HCT116 (cell line): Measurements from ENCODE around the gene PANK3. TPM values are rescaled to one million over a fixed set of nuclear protein-coding genes. Genes with fewer than 3 reads are reported as not detected.
"Not testable (repeated sequence)": the region's sequence is repeated elsewhere in the genome, so short reads cannot be mapped to it uniquely, and the experiment has no call there.

ENCODE experiments used
- ATAC-seq: fragments of 200-7000 bp; cut with Tn5 transposase; 2 replicates; pipeline ENCODE4 v1.9.1; 2020; ENCODE audit warnings: mild to moderate bottlenecking, moderate library complexity
- BruUV-seq: library from RNA; stranded (reverse); fragments of 400-500 nt; replicated peaks from 2 replicates; lab custom pipeline; 2021; lab: Mats Ljungman, UMichigan
- CTCF ChIA-PET: fragments of 300-600 bp; sonication (Branson Sonifier 250); formaldehyde crosslinking; loops from one replicate; lab custom pipeline; 2021; ENCODE audit warnings: antibody characterized with exemption; lab: Charles Lee
- POLR2A ChIA-PET: fragments of 300-600, 350-600 bp; sonication (Branson Sonifier 250); formaldehyde crosslinking; loops from one replicate; lab custom pipeline; 2021; ENCODE audit warnings: antibody characterized with exemption; lab: Charles Lee
- RAD21 ChIA-PET, 2 experiments: fragments of 300-600 bp; sonication (Branson Sonifier 250); formaldehyde crosslinking; loops; one replicate each; lab custom pipeline; 2023; ENCODE audit warnings: low total read pairs in 2 of 2; ENCODE audit not compliant: uncharacterized antibody in 2 of 2, unreplicated experiment in 2 of 2, low non-redundant PET in 1 of 2; lab: Charles Lee
- DNase-seq: peaks from one replicate; pipeline ENCODE4 v3.0.0-alpha.2; 2010; ENCODE audit warnings: low read depth, low spot score
- H2AFZ ChIP-seq: fragments of 200-600 bp; shearing (Covaris generic), sonication (generic); 2 replicates; pipeline ENCODE4 v1.6.1; 2017; ENCODE audit warnings: low read depth, mixed run types, mixed read lengths, antibody characterized with exemption, low read length; ENCODE audit not compliant: poor library complexity, severe bottlenecking
- H3K27ac ChIP-seq: 2 replicates; pipeline ENCODE4 v1.5.1; 2012; ENCODE audit warnings: low read depth, low read length
- H3K27me3 ChIP-seq: fragments of 200-600 bp; sonication (generic); 2 replicates; pipeline ENCODE4 v1.6.1; 2016; ENCODE audit warnings: mixed run types, low read length, mixed read lengths; ENCODE audit not compliant: insufficient read depth
- H3K36me3 ChIP-seq, 2 experiments: fragments of 200-500 bp in 1 of 2; fragments of 200-600 bp in 1 of 2; sonication (Bioruptor generic) in 1 of 2; sonication (generic) in 1 of 2; 2 replicates each; pipeline versions ENCODE4 v1.5.1 to v1.6.1; 2014 to 2016; ENCODE audit warnings: low read length in 2 of 2, inconsistent platforms in 1 of 2, mixed read lengths in 1 of 2, mixed run types in 1 of 2; ENCODE audit not compliant: insufficient read depth in 2 of 2, control insufficient read depth in 1 of 2
- H3K4me1 ChIP-seq, 2 experiments: fragments of 200-600 bp in 1 of 2; sonication (generic) in 1 of 2; 2 replicates each; pipeline versions ENCODE4 v1.5.1 to v1.6.1; 2012 to 2017; ENCODE audit warnings: low read length in 2 of 2, inconsistent platforms in 1 of 2, mild to moderate bottlenecking in 1 of 2, mixed read lengths in 1 of 2, mixed run types in 1 of 2, moderate library complexity in 1 of 2; ENCODE audit not compliant: insufficient read depth in 2 of 2, control insufficient read depth in 1 of 2
- H3K4me2 ChIP-seq: fragments of 200-600 bp; sonication (generic); 2 replicates; pipeline ENCODE4 v1.6.1; 2017; ENCODE audit warnings: mixed run types, low read length, mixed read lengths
- H3K4me3 ChIP-seq, 2 experiments: fragments of 200-600 bp in 1 of 2; sonication (generic) in 1 of 2; replicated peaks in 1 of 2; 2 replicates each; pipeline ENCODE4 v1.5.1; 2011 to 2016; ENCODE audit warnings: low read length in 2 of 2, control low read depth in 1 of 2, low read depth in 1 of 2, mild to moderate bottlenecking in 1 of 2, mixed read lengths in 1 of 2, mixed run types in 1 of 2
- H3K79me2 ChIP-seq: fragments of 200-600 bp; sonication (generic); 2 replicates; pipeline ENCODE4 v1.6.1; 2017; ENCODE audit warnings: mild to moderate bottlenecking, mixed run types, low read length, moderate library complexity, mixed read lengths; ENCODE audit not compliant: insufficient read depth
- H3K9ac ChIP-seq: fragments of 200-600 bp; sonication (generic); 2 replicates; pipeline ENCODE4 v1.6.1; 2016; ENCODE audit warnings: low read length, mixed read lengths
- H3K9me2 ChIP-seq: fragments of 200-600 bp; sonication (generic), shearing (Covaris generic); 2 replicates; pipeline ENCODE4 v1.6.1; 2017; ENCODE audit warnings: mixed run types, mild to moderate bottlenecking, moderate library complexity; ENCODE audit not compliant: insufficient read depth
- H3K9me3 ChIP-seq, 2 experiments: fragments of 200-500 bp in 1 of 2; fragments of 200-600 bp in 1 of 2; sonication (Bioruptor generic) in 1 of 2; sonication (generic) in 1 of 2; 2 replicates each; pipeline ENCODE4 v1.6.1; 2014 to 2017; ENCODE audit warnings: low read length in 2 of 2, mixed read lengths in 2 of 2, inconsistent platforms in 1 of 2, low read depth in 1 of 2, mild to moderate bottlenecking in 1 of 2, mixed run types in 1 of 2, moderate library complexity in 1 of 2; ENCODE audit not compliant: control insufficient read depth in 1 of 2, insufficient read depth in 1 of 2
- H4K20me1 ChIP-seq: fragments of 200-600 bp; sonication (generic), shearing (Covaris generic); 2 replicates; pipeline ENCODE4 v1.6.1; 2017; ENCODE audit warnings: mixed run types, mild to moderate bottlenecking, moderate library complexity; ENCODE audit not compliant: insufficient read depth
- CBX3 ChIP-seq: IDR thresholded peaks from 2 replicates; pipeline ENCODE4 v1.6.1; 2012; ENCODE audit warnings: low read depth
- POLR2A ChIP-seq: IDR thresholded peaks from 2 replicates; pipeline ENCODE4 v1.7.0; 2011; ENCODE audit warnings: borderline replicate concordance; ENCODE audit not compliant: insufficient read depth, insufficient read length; ENCODE audit errors: extremely low read depth
- intact Hi-C: fragments of 100-400 bp; cut with micrococcal nuclease; formaldehyde crosslinking; loops from 2 replicates; pipeline ENCODE4 v1.10.0; 2022
- total RNA-seq: library from RNA; stranded (reverse); gene quantifications from one replicate; pipeline ENCODE4 v1.2.1, GENCODE V29; 2021; ENCODE audit not compliant: unreplicated experiment
- TF ChIP-seq, protein P1 (sequence below): IDR thresholded peaks from 2 replicates; pipeline ENCODE4 v1.6.1; 2012

PANK3 gene
- total RNA-seq, 1 experiment from 2014 or later: 56.5 TPM

DNA sequence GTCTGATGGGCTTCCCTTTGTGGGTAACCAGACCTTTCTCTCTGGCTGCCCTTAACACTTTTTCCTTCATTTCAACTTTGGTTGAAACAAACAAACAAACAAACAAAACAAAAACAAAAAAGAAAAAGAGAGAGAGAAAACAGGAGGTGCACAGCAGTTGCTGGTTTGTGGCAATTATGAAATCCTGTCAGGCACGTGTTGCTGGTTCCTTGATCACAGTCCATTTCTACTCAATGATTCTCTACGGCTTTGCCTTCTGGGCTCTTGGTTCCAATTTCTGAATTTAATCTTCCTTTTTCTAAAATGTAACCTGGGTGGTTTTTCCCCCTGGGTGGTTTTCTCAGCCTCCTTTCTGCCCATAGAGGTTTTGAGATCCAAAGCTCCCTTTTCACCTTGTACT is 17.8 kb upstream of the PANK3 start (continued):
- no peak for TF ChIP-seq CBX3
- TF ChIP-seq, protein P1, sequence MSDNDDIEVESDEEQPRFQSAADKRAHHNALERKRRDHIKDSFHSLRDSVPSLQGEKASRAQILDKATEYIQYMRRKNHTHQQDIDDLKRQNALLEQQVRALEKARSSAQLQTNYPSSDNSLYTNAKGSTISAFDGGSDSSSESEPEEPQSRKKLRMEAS: no peak

DNA sequence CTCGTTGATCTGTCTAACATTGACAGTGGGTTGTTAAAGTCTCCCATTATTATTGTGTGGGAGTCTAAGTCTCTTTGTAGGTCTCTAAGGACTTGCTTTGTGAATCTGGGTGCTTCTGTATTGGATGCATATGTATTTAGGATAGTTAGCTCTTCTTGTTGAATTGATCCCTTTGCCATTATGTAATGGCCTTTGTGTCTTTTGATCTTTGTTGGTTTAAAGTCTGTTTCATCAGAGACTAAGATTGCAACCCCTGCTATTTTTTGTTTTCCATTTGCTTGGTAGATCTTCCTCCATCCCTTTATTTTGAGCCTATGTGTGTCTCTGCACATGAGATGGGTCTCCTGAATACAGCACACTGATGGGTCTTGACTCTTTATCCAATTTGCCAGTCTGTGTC is 17.0 kb upstream of the PANK3 start:
- H2AFZ ChIP-seq, BruUV-seq, POLR2A ChIA-PET, H4K20me1 ChIP-seq, H3K9me2 ChIP-seq, H3K36me3 ChIP-seq, H3K79me2 ChIP-seq, ATAC-seq, H3K9me3 ChIP-seq, DNase-seq, H3K4me1 ChIP-seq, intact Hi-C loops, H3K27me3 ChIP-seq, H3K4me3 ChIP-seq, H3K9ac ChIP-seq, H3K27ac ChIP-seq, H3K4me2 ChIP-seq, CTCF ChIA-PET, RAD21 ChIA-PET: not testable (repeated sequence)

DNA sequence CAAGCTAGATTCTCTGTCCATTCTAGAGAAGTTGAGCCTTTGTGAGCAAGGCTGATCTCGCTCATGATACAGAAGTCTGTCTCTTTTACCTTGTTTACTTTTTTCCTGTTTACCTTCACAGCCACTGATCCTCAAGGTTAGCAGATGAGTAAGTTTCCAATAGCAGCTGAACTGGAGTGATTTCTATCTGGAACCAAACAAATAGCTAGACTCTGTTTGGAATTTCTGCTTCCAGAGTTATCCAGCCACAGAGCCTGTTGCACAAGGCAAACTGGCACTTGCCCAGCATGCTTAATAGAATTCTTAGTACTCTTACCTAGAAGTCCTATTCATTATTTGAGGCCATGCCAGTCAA is 12.8 kb upstream of the PANK3 start:
- Histone ChIP-seq H2AFZ (no peak overlapping the region), H3K4me1 (no peaks in the 10 kb centered on the region), H3K9me2 (no peaks in the 10 kb centered on the region), H3K4me2 (no peak overlapping the region), H3K9ac (no peak overlapping the region), H4K20me1 (no peaks in the 10 kb centered on the region), H3K27me3 (peaks cover 9% of the 10 kb centered on the region; the same call in 1 of the 2 replicates), H3K4me3 (no peak overlapping the region), H3K27ac (no peak overlapping the region), H3K79me2 (no peaks in the 10 kb centered on the region), H3K9me3 (no peaks in the 10 kb centered on the region), H3K36me3 (no peaks in the 10 kb centered on the region)
- ChIA-PET RAD21 (no interaction called here), POLR2A (interaction anchor here (2.1 kb wide), 1 partner anchor 12 kb away, joined by 4 read pairs; the partner anchor contains the start of gene PANK3), CTCF (no interaction called here)
- no peak for DNase-seq
- intact Hi-C loops: no loop called here
- no TSS peak for BruUV-seq
- ATAC-seq: no peak
- TF ChIP-seq POLR2A: no peak
- TF ChIP-seq, all 23 proteins: peak for 0
